ENCODE measurements around the gene BMPER. TPM values are rescaled to one million over a fixed set of nuclear protein-coding genes. Genes with fewer than 3 reads are reported as not detected.

BMPER gene
- total RNA-seq = 3.8 and 6.3 TPM in 2 replicates
- 4.4 and 4.5 TPM in 2 replicates for polyA plus RNA-seq

- H2AFZ ChIP-seq = peak within 1 kb of the TSS; percentile 84
- no peaks in the 10 kb centered on the region for H3K79me2 ChIP-seq
- under 1% methylated on average over 37 of the region's 47 CpGs for WGBS (ENCODE audit: low lambda C conversion rate, missing lambda C conversion rate)
- H3K9me3 ChIP-seq (ENCODE audit: low read depth) = no peaks in the 10 kb centered on the region
- no peak within 1 kb of the TSS for H3K27ac ChIP-seq
- H3K27me3 ChIP-seq = peaks cover 80% of the 10 kb centered on the region
- H3K4me2 ChIP-seq = peak within 1 kb of the TSS; percentile 99
- peak; percentile 70 for DNase-seq (ENCODE audit: low spot score)
- no peaks in the 10 kb centered on the region for H3K4me1 ChIP-seq (ENCODE audit: insufficient read depth)
- H4K20me1 ChIP-seq (ENCODE audit: insufficient read depth, poor library complexity, severe bottlenecking) = no peaks in the 10 kb centered on the region
- no peaks in the 10 kb centered on the region for H3K9me2 ChIP-seq (replicated peaks; ENCODE audit: insufficient read depth)
- no peak for TF ChIP-seq EZH2 (IDR thresholded peaks at IDR 0.05; ENCODE audit: borderline replicate concordance)
- no peak for TF ChIP-seq CTCF (IDR thresholded peaks at IDR 0.05; ENCODE audit: poor library complexity)
- no peak for TF ChIP-seq EZH2phosphoT487 (IDR thresholded peaks at IDR 0.05; ENCODE audit: low read depth, severe bottlenecking, unreplicated experiment)
- H3K4me3 ChIP-seq = peak within 1 kb of the TSS; percentile 88
- H3K36me3 ChIP-seq (replicated peaks; ENCODE audit: insufficient read depth, low read depth) = no peaks in the 10 kb centered on the region
Observed at GRCh38 chr7:33905389-33906032, at the start of gene BMPER. Gene BMPER, plus strand, starts transcription at chr7:33905539. Its CDS starts 75 bp downstream, at chr7:33905614.

- no peaks in the 10 kb centered on the region for H3K79me2 ChIP-seq
- TF ChIP-seq CTCF (IDR thresholded peaks at IDR 0.05; ENCODE audit: poor library complexity) = no peak
- no peak for TF ChIP-seq EZH2 (IDR thresholded peaks at IDR 0.05; ENCODE audit: borderline replicate concordance)
Observed at GRCh38 chr7:33861947-33862346, 43.4 kb upstream of the BMPER start.

GRCh38 chr7:33862946-33863814, 42.2 kb upstream of the BMPER start:
- no peaks in the 10 kb centered on the region for H3K27me3 ChIP-seq
- no peak for DNase-seq (ENCODE audit: low spot score)
- no peaks in the 10 kb centered on the region for H3K79me2 ChIP-seq
- H2AFZ ChIP-seq = no peak overlapping the region
- H3K4me1 ChIP-seq (ENCODE audit: insufficient read depth) = no peaks in the 10 kb centered on the region
- H3K4me3 ChIP-seq = no peak overlapping the region
- H3K9me2 ChIP-seq (replicated peaks; ENCODE audit: insufficient read depth) = no peaks in the 10 kb centered on the region
- H3K27ac ChIP-seq = no peak overlapping the region
- no peaks in the 10 kb centered on the region for H3K36me3 ChIP-seq (replicated peaks; ENCODE audit: insufficient read depth, low read depth)
- no peaks in the 10 kb centered on the region for H3K9me3 ChIP-seq (ENCODE audit: low read depth)
- no peak overlapping the region for H3K4me2 ChIP-seq
- WGBS (ENCODE audit: low lambda C conversion rate, missing lambda C conversion rate) = 85% methylated on average over 10 of the region's 10 CpGs
- TF ChIP-seq CTCF (IDR thresholded peaks at IDR 0.05; ENCODE audit: poor library complexity) (no peak), EZH2phosphoT487 (IDR thresholded peaks at IDR 0.05; ENCODE audit: low read depth, severe bottlenecking, unreplicated experiment) (no peak), EZH2 (IDR thresholded peaks at IDR 0.05; ENCODE audit: borderline replicate concordance) (no peak)
- no peaks in the 10 kb centered on the region for H4K20me1 ChIP-seq (ENCODE audit: insufficient read depth, poor library complexity, severe bottlenecking)

More at GRCh38 chr7:33861947-33862346, 43.4 kb upstream of the BMPER start:
- H3K36me3 ChIP-seq (replicated peaks; ENCODE audit: insufficient read depth, low read depth) = no peaks in the 10 kb centered on the region
- no peak for DNase-seq (ENCODE audit: low spot score)
- H3K9me3 ChIP-seq (ENCODE audit: low read depth) = no peaks in the 10 kb centered on the region
- H3K27ac ChIP-seq = no peak overlapping the region
- no peaks in the 10 kb centered on the region for H3K27me3 ChIP-seq
- no peak overlapping the region for H3K4me3 ChIP-seq
- no peak overlapping the region for H3K4me2 ChIP-seq
- H2AFZ ChIP-seq = no peak overlapping the region
- no peaks in the 10 kb centered on the region for H3K4me1 ChIP-seq (ENCODE audit: insufficient read depth)
- no peaks in the 10 kb centered on the region for H4K20me1 ChIP-seq (ENCODE audit: insufficient read depth, poor library complexity, severe bottlenecking)
- no peaks in the 10 kb centered on the region for H3K9me2 ChIP-seq (replicated peaks; ENCODE audit: insufficient read depth)
